K562 (cell line): Measurements from ENCODE around the gene ALK. TPM values are rescaled to one million over a fixed set of nuclear protein-coding genes. Genes with fewer than 3 reads are reported as not detected.

Experiments
- ATAC-seq: fragments of 200-7000 bp; cut with Tn5 transposase; 3 replicates; pipeline ENCODE4 v1.9.1; 2020; ENCODE audit warnings: moderate library complexity
- BruUV-seq: library from RNA; stranded (reverse); fragments of 400-500 nt; replicated peaks from 2 replicates; lab custom pipeline; 2021; lab: Mats Ljungman, UMichigan
- CTCF ChIA-PET: fragments of 300-600 bp; formaldehyde crosslinking; extraction: SDS; loops from one replicate; lab custom pipeline; 2021; ENCODE audit warnings: low intra/inter-chr PET ratio; lab: Yijun Ruan, JAX
- POLR2A ChIA-PET: fragments of 300-600, 350-650 bp; sonication (Branson Sonifier 250); formaldehyde crosslinking; extraction: SDS; loops from one replicate; lab custom pipeline; 2021; ENCODE audit warnings: antibody characterized with exemption, inconsistent platforms; lab: Yijun Ruan, JAX
- DNase-seq, 4 experiments: peaks; one replicate each; pipeline versions ENCODE4 v3.0.0 to v3.0.0-alpha.2; 2011 to 2018; ENCODE audit warnings: low spot score in 3 of 4, mixed read lengths in 3 of 4; ENCODE audit errors: extremely low read depth in 1 of 4
- FAIRE-seq: peaks from 2 replicates; lab custom pipeline; 2011; peaks lifted over from hg19 to GRCh38; lab: Jason Lieb, UNC
- H2AFZ ChIP-seq: 2 replicates; pipeline ENCODE4 v1.6.0; 2011; ENCODE audit warnings: low read depth, low read length, control low read depth, inconsistent platforms
- H3K27ac ChIP-seq: fragments of 200-600 bp; 3 replicates; pipeline ENCODE4 v1.8.0; 2011; ENCODE audit warnings: low read depth, mild to moderate bottlenecking, control low read depth, inconsistent platforms, low read length, moderate library complexity, mixed read lengths; ENCODE audit errors: extremely low read depth
- H3K27me3 ChIP-seq, 2 experiments: fragments of 300-600 bp in 1 of 2; 2 replicates in 1 of 2; 3 replicates in 1 of 2; pipeline versions ENCODE4 v1.6.0 to v1.8.0; 2011; ENCODE audit warnings: inconsistent platforms in 2 of 2, low read length in 2 of 2, mild to moderate bottlenecking in 1 of 2, mixed read lengths in 1 of 2, moderate library complexity in 1 of 2; ENCODE audit not compliant: control insufficient read depth in 2 of 2, insufficient read depth in 2 of 2
- H3K36me3 ChIP-seq: fragments of 300-600 bp; 3 replicates; pipeline ENCODE4 v1.8.0; 2011; ENCODE audit warnings: mild to moderate bottlenecking, low read length, inconsistent platforms; ENCODE audit not compliant: control insufficient read depth, insufficient read depth
- H3K4me1 ChIP-seq, 2 experiments: fragments of 200-600 bp in 1 of 2; replicated peaks in 1 of 2; 2 replicates in 1 of 2; 3 replicates in 1 of 2; pipeline versions ENCODE4 v1.5.1 to v1.8.0; 2011; ENCODE audit warnings: inconsistent platforms in 2 of 2, low read length in 2 of 2, mild to moderate bottlenecking in 1 of 2, mixed read lengths in 1 of 2, moderate library complexity in 1 of 2; ENCODE audit not compliant: control insufficient read depth in 2 of 2, insufficient read depth in 2 of 2
- H3K4me2 ChIP-seq: 2 replicates; pipeline ENCODE4 v1.6.1; 2011; ENCODE audit warnings: low read length, control low read depth, inconsistent platforms, mixed read lengths; ENCODE audit not compliant: insufficient read depth
- H3K4me3 ChIP-seq: fragments of 200-600 bp; sonication (generic), shearing (Covaris generic); 2 replicates; pipeline ENCODE4 v1.5.1; 2016; ENCODE audit warnings: control low read depth, inconsistent platforms
- H3K79me2 ChIP-seq: fragments of 200-600 bp; 3 replicates; pipeline ENCODE4 v1.8.0; 2011; ENCODE audit warnings: low read length, inconsistent platforms; ENCODE audit not compliant: control insufficient read depth, insufficient read depth
- H3K9ac ChIP-seq, 2 experiments: 2 replicates each; pipeline versions ENCODE4 v1.6.0 to v1.6.1; 2011; ENCODE audit warnings: low read depth in 2 of 2, low read length in 2 of 2, control low read depth in 1 of 2, inconsistent platforms in 1 of 2, mild to moderate bottlenecking in 1 of 2, mixed read lengths in 1 of 2; ENCODE audit not compliant: insufficient read depth in 1 of 2
- H3K9me1 ChIP-seq: one replicate; pipeline ENCODE4 v1.6.0; 2011; ENCODE audit warnings: inconsistent platforms, mild to moderate bottlenecking, low read length, moderate library complexity; ENCODE audit not compliant: control insufficient read depth, insufficient read depth
- H3K9me3 ChIP-seq: replicated peaks from 2 replicates; pipeline ENCODE4 v1.5.1; 2011; ENCODE audit warnings: low read depth, low read length, inconsistent platforms; ENCODE audit not compliant: control insufficient read depth, insufficient read depth
- H4K20me1 ChIP-seq: replicated peaks from 2 replicates; pipeline ENCODE4 v1.6.1; 2011; ENCODE audit warnings: low read length, inconsistent platforms, mixed read lengths; ENCODE audit not compliant: control insufficient read depth, insufficient read depth
- CHD1 ChIP-seq: fragments of 200-600 bp; sonication (generic); IDR thresholded peaks from one replicate; pipeline ENCODE4 v1.6.1; 2012; ENCODE audit warnings: mild to moderate bottlenecking, moderate library complexity, low read length, inconsistent platforms
- FOSL1 ChIP-seq: fragments of 200-800 bp; sonication (Bioruptor generic); conservative IDR thresholded peaks from 2 replicates; pipeline ENCODE4 v1.6.1; 2016; ENCODE audit warnings: missing genetic modification characterization, missing compliant biosample characterization
- MAFK ChIP-seq: IDR thresholded peaks from 2 replicates; pipeline ENCODE4 v1.6.1; 2011; ENCODE audit warnings: low read length, improper control_type of control experiment
- NCOA6 ChIP-seq: fragments of 450-650 bp; IDR thresholded peaks from 2 replicates; pipeline ENCODE4 v1.6.1; 2017; ENCODE audit warnings: mild to moderate bottlenecking
- RBM22 ChIP-seq: fragments of 200-400 bp; formaldehyde crosslinking; IDR thresholded peaks from 2 replicates; pipeline ENCODE4 v1.6.1; 2018; ENCODE audit warnings: low read length, low read depth; ENCODE audit not compliant: poor library complexity, severe bottlenecking
- SLC30A9 ChIP-seq: fragments of 250-450 bp; sonication (Bioruptor Pico); IDR thresholded peaks from 2 replicates; pipeline ENCODE4 v1.8.0; 2022; ENCODE audit warnings: mild to moderate bottlenecking, moderate library complexity
- SRF ChIP-seq, 2 experiments: fragments of 250-450, 450-650 bp in 1 of 2; sonication (Bioruptor Pico) in 1 of 2; sonication (generic) in 1 of 2; formaldehyde crosslinking; IDR thresholded peaks; 2 replicates each; pipeline versions ENCODE4 v1.5.0 to v1.5.1; 2020 to 2022; ENCODE audit warnings: mild to moderate bottlenecking in 1 of 2, missing genetic modification reagents in 1 of 2
- ZFPM2 ChIP-seq: fragments of 250-450 bp; sonication (Bioruptor Pico); IDR thresholded peaks from 2 replicates; pipeline ENCODE4 v1.5.1; 2022; ENCODE audit warnings: mild to moderate bottlenecking
- ZNF316 ChIP-seq: fragments of 450-650 bp; IDR thresholded peaks from 2 replicates; pipeline ENCODE4 v1.6.1; 2016
- WGBS: fragments of 100-300 bp; shearing (Covaris generic); methylation state at CpG from one replicate; pipeline ENCODE4 v1.1.6; 2016; ENCODE audit warnings: low coverage, mixed read lengths; ENCODE audit not compliant: insufficient coverage; ENCODE audit errors: missing lambda C conversion rate; 5-methylcytosine and 5-hydroxymethylcytosine counted together
- in situ Hi-C: fragments of 300-500 bp; cut with MboI; formaldehyde crosslinking; loops from 4 replicates; pipeline ENCODE4 v1.15.0; 2018; ENCODE audit warnings: inconsistent platforms, mixed read lengths
- intact Hi-C: fragments of 100-400 bp; cut with micrococcal nuclease; formaldehyde crosslinking; loops from 2 replicates; pipeline ENCODE4 v1.14.2; 2022
- polyA plus RNA-seq, 8 experiments: library from polyadenylated mRNA; depleted of rRNA in 4 of 8; stranded (reverse) in 5 of 8; unstranded in 3 of 8; fragments of >200 nt; fragmentation: Nextera tagmentation in 2 of 8; fragmentation: Illumina TruSeq in 1 of 8; extraction: Ambion mirVana in 2 of 8; extraction: Trizol in 1 of 8; gene quantifications; 2 replicates each; pipeline versions ENCODE4 v1.2.1 to v1.2.3, GENCODE V29; 2011 to 2014; ENCODE audit warnings: inconsistent platforms in 1 of 8, missing spikeins in 1 of 8
- total RNA-seq, 7 experiments: library from RNA; depleted of rRNA in 6 of 7; stranded (reverse); fragments of >200 nt in 6 of 7; fragmentation: Illumina TruSeq in 2 of 7; extraction: Trizol in 2 of 7; gene quantifications; 2 replicates each; pipeline versions ENCODE4 v1.2.1 to v1.2.3, GENCODE V29; 2011 to 2021; ENCODE audit warnings: low replicate concordance in 1 of 7
- TF ChIP-seq, protein P1 (sequence below): sonication (generic); formaldehyde crosslinking; IDR thresholded peaks from 2 replicates; pipeline ENCODE4 v1.8.0; 2022; ENCODE audit warnings: mild to moderate bottlenecking, missing genetic modification reagents
- TF ChIP-seq, protein P2 (sequence below): sonication (generic); formaldehyde crosslinking; IDR thresholded peaks from 2 replicates; pipeline ENCODE4 v1.8.1; 2023; ENCODE audit warnings: missing genetic modification reagents, mild to moderate bottlenecking, borderline replicate concordance

Gene ALK
- total and polyA plus RNA-seq, 9 of the 15 experiments (the other 6 are each of a cell fraction or from before 2014, with no cell fraction given), result not detected

DNA sequence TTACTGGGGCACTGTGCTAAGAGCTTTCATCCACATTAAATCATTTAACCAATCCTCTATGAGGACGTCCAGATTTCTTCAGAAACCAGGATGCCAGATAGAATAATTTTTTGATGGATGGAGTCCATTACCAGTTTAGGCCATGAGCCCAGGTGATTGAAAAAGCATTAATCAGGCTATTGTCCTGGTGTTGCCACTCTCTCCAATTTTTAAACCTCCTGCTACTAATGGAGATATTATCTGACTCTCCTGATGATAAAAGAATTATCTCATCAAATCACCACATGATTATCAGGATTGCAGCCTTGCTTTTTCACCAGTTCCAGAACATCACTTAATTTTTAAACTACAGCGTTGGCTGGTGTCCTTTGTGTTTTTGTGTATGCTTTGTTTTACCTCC, 404.0 kb downstream of the ALK start (continued):
- TF ChIP-seq, protein P1, sequence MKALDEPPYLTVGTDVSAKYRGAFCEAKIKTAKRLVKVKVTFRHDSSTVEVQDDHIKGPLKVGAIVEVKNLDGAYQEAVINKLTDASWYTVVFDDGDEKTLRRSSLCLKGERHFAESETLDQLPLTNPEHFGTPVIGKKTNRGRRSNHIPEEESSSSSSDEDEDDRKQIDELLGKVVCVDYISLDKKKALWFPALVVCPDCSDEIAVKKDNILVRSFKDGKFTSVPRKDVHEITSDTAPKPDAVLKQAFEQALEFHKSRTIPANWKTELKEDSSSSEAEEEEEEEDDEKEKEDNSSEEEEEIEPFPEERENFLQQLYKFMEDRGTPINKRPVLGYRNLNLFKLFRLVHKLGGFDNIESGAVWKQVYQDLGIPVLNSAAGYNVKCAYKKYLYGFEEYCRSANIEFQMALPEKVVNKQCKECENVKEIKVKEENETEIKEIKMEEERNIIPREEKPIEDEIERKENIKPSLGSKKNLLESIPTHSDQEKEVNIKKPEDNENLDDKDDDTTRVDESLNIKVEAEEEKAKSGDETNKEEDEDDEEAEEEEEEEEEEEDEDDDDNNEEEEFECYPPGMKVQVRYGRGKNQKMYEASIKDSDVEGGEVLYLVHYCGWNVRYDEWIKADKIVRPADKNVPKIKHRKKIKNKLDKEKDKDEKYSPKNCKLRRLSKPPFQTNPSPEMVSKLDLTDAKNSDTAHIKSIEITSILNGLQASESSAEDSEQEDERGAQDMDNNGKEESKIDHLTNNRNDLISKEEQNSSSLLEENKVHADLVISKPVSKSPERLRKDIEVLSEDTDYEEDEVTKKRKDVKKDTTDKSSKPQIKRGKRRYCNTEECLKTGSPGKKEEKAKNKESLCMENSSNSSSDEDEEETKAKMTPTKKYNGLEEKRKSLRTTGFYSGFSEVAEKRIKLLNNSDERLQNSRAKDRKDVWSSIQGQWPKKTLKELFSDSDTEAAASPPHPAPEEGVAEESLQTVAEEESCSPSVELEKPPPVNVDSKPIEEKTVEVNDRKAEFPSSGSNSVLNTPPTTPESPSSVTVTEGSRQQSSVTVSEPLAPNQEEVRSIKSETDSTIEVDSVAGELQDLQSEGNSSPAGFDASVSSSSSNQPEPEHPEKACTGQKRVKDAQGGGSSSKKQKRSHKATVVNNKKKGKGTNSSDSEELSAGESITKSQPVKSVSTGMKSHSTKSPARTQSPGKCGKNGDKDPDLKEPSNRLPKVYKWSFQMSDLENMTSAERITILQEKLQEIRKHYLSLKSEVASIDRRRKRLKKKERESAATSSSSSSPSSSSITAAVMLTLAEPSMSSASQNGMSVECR, result no peak
- no peak for TF ChIP-seq RBM22
- no peak for TF ChIP-seq NCOA6
- TF ChIP-seq SRF (CRISPR knock-in tag; IDR thresholded peaks at IDR 0.05), result no peak

DNA sequence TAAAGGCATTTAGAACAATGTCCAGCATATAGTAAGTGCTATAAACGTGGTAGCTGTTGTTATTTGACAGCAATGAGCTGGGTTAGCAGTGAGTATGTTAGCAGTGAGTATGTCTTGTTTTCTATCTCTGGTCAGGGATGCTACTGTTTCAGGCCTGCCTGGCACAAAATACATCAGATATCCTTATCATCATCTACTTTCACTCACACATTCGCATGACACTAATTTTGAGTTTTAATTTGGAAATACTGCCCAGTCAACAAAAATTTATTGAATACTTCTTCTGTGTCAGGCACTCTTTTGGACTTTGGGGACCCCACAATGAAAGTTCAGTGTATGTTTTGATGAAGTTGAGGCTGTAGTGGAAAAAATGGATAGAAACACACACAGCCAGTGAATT, 404.6 kb downstream of the ALK start:
- Histone ChIP-seq H3K4me3 (no peak overlapping the region), H4K20me1 (no peaks in the 10 kb centered on the region), H3K79me2 (no peaks in the 10 kb centered on the region), H3K27me3 (no peaks in the 10 kb centered on the region), H3K4me2 (no peak overlapping the region), H3K27ac (no peak overlapping the region), H3K9me3 (no peaks in the 10 kb centered on the region), H3K9me1 (no peaks in the 10 kb centered on the region), H3K36me3 (no peaks in the 10 kb centered on the region), H2AFZ (no peak overlapping the region), H3K9ac (no peak overlapping the region), H3K4me1 (no peaks in the 10 kb centered on the region)
- ATAC-seq, result no peak
- ChIA-PET POLR2A (no interaction called here), CTCF (no interaction called here)
- BruUV-seq, result no TSS peak
- in situ Hi-C loops (no loop called here), intact Hi-C loops (no loop called here)
- FAIRE-seq, result no peak
- no peak for DNase-seq
- TF ChIP-seq ZNF316 (peak; percentile 33; the same call in 1 of the 2 replicates), FOSL1 (tag) (no peak), ZFPM2 (CRISPR knock-in tag) (no peak), MAFK (no peak), CHD1 (no peak), SLC30A9 (no peak)
- TF ChIP-seq, protein P2, sequence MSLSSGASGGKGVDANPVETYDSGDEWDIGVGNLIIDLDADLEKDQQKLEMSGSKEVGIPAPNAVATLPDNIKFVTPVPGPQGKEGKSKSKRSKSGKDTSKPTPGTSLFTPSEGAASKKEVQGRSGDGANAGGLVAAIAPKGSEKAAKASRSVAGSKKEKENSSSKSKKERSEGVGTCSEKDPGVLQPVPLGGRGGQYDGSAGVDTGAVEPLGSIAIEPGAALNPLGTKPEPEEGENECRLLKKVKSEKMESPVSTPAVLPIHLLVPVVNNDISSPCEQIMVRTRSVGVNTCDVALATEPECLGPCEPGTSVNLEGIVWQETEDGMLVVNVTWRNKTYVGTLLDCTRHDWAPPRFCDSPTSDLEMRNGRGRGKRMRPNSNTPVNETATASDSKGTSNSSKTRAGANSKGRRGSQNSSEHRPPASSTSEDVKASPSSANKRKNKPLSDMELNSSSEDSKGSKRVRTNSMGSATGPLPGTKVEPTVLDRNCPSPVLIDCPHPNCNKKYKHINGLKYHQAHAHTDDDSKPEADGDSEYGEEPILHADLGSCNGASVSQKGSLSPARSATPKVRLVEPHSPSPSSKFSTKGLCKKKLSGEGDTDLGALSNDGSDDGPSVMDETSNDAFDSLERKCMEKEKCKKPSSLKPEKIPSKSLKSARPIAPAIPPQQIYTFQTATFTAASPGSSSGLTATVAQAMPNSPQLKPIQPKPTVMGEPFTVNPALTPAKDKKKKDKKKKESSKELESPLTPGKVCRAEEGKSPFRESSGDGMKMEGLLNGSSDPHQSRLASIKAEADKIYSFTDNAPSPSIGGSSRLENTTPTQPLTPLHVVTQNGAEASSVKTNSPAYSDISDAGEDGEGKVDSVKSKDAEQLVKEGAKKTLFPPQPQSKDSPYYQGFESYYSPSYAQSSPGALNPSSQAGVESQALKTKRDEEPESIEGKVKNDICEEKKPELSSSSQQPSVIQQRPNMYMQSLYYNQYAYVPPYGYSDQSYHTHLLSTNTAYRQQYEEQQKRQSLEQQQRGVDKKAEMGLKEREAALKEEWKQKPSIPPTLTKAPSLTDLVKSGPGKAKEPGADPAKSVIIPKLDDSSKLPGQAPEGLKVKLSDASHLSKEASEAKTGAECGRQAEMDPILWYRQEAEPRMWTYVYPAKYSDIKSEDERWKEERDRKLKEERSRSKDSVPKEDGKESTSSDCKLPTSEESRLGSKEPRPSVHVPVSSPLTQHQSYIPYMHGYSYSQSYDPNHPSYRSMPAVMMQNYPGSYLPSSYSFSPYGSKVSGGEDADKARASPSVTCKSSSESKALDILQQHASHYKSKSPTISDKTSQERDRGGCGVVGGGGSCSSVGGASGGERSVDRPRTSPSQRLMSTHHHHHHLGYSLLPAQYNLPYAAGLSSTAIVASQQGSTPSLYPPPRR (CRISPR knock-in tag), result no peak
- 0% methylated on average over 2 of the region's 2 CpGs for WGBS
